MM.1S (cell line): ENCODE data around the gene DTNB.

Experiments
- DNase-seq: peaks from one replicate; pipeline ENCODE4 v3.0.0-alpha.2; 2015
- H2AFZ ChIP-seq: fragments of 300-600 bp; sonication (generic); 2 replicates; pipeline ENCODE4 v1.6.0; 2016; ENCODE audit warnings: antibody characterized with exemption, low read length
- H3F3A ChIP-seq: fragments of 300-600 bp; sonication (generic); 2 replicates; pipeline ENCODE4 v1.6.1; 2016; ENCODE audit warnings: mild to moderate bottlenecking, antibody characterized with exemption, low read length, moderate library complexity, mixed read lengths; ENCODE audit not compliant: insufficient read depth
- H3K27ac ChIP-seq: fragments of 300-600 bp; sonication (generic); 2 replicates; pipeline ENCODE4 v1.5.1; 2016; ENCODE audit warnings: mild to moderate bottlenecking, low read length
- H3K27me3 ChIP-seq: fragments of 300-600 bp; sonication (generic); replicated peaks from 2 replicates; pipeline ENCODE4 v1.6.0; 2016; ENCODE audit warnings: low read length; ENCODE audit not compliant: insufficient read depth
- H3K36me3 ChIP-seq: fragments of 300-600 bp; sonication (generic); replicated peaks from 2 replicates; pipeline ENCODE4 v1.6.1; 2016; ENCODE audit warnings: mild to moderate bottlenecking, low read length, mixed read lengths; ENCODE audit not compliant: insufficient read depth
- H3K4me1 ChIP-seq: fragments of 300-600 bp; sonication (generic); 2 replicates; pipeline ENCODE4 v1.6.1; 2016; ENCODE audit warnings: low read length, mixed read lengths
- H3K4me2 ChIP-seq: fragments of 300-600 bp; sonication (generic); 2 replicates; pipeline ENCODE4 v1.6.0; 2016; ENCODE audit warnings: low read depth, low read length
- H3K4me3 ChIP-seq: fragments of 300-600 bp; sonication (generic); 2 replicates; pipeline ENCODE4 v1.5.1; 2016; ENCODE audit warnings: low read length, mixed read lengths
- H3K79me2 ChIP-seq: fragments of 300-600 bp; sonication (generic); 2 replicates; pipeline ENCODE4 v1.6.1; 2016; ENCODE audit warnings: mixed run types, low read length, mixed read lengths
- H3K9ac ChIP-seq: fragments of 300-600 bp; sonication (generic); 2 replicates; pipeline ENCODE4 v1.6.1; 2016; ENCODE audit warnings: low read length, mixed read lengths
- H3K9me2 ChIP-seq: fragments of 300-600 bp; sonication (generic); replicated peaks from 2 replicates; pipeline ENCODE4 v1.6.1; 2016; ENCODE audit warnings: mild to moderate bottlenecking, low read length, mixed read lengths; ENCODE audit not compliant: insufficient read depth
- H3K9me3 ChIP-seq: fragments of 300-600 bp; sonication (generic); replicated peaks from 2 replicates; pipeline ENCODE4 v1.6.1; 2016; ENCODE audit warnings: mild to moderate bottlenecking, low read length, mixed read lengths; ENCODE audit not compliant: insufficient read depth
- H4K20me1 ChIP-seq: fragments of 300-600 bp; sonication (generic); 2 replicates; pipeline ENCODE4 v1.6.1; 2016; ENCODE audit warnings: mild to moderate bottlenecking, low read length, moderate library complexity, mixed read lengths; ENCODE audit not compliant: insufficient read depth
- EZH2 ChIP-seq: fragments of 300-600 bp; sonication (generic); optimal IDR thresholded peaks from 2 replicates; pipeline ENCODE3; 2017; ENCODE audit warnings: low read depth, mild to moderate bottlenecking, antibody characterized with exemption, low read length, mixed read lengths
- EZH2phosphoT487 ChIP-seq: fragments of 300-600 bp; sonication (generic); IDR thresholded peaks from 2 replicates; pipeline ENCODE4 v1.6.1; 2018; ENCODE audit warnings: antibody characterized with exemption, low read length
- TF ChIP-seq, protein P1 (sequence below): fragments of 300-600 bp; sonication (generic); IDR thresholded peaks from 2 replicates; pipeline ENCODE4 v1.5.1; 2016; ENCODE audit warnings: antibody characterized with exemption, low read length, mixed read lengths

The DTNB gene

DNA sequence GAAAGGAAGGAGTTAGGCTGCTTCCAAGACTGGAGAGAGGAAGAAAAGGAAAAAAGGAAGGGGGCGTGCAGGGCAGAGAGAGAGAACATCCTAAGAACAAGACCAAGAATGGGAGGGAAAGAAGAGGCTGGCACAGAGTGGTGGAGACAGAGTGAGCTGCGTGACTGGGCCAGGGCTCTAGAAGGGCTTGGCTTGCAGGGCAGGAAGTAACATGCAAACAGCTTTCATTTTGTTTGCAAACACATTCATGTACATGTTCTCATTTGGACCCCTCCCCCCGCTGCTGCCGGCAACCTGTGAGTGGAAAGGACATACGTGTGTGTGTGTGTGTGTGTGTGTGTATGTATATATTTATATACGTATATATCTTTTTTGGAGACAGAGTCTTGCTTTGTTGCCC is 284.9 kb downstream of the DTNB start:
- Histone ChIP-seq H3K79me2 (no peaks in the 10 kb centered on the region), H4K20me1 (no peaks in the 10 kb centered on the region), H3K27me3 (no peaks in the 10 kb centered on the region), H3K4me2 (no peak overlapping the region), H2AFZ (no peak overlapping the region), H3K9me2 (no peaks in the 10 kb centered on the region), H3K9me3 (no peaks in the 10 kb centered on the region), H3K36me3 (no peaks in the 10 kb centered on the region), H3K9ac (no peak overlapping the region), H3K4me3 (no peak overlapping the region), H3K4me1 (no peaks in the 10 kb centered on the region), H3F3A (no peaks in the 10 kb centered on the region), H3K27ac (no peak overlapping the region)
- TF ChIP-seq EZH2 = no peak
- TF ChIP-seq EZH2phosphoT487 = no peak
- TF ChIP-seq, protein P1, sequence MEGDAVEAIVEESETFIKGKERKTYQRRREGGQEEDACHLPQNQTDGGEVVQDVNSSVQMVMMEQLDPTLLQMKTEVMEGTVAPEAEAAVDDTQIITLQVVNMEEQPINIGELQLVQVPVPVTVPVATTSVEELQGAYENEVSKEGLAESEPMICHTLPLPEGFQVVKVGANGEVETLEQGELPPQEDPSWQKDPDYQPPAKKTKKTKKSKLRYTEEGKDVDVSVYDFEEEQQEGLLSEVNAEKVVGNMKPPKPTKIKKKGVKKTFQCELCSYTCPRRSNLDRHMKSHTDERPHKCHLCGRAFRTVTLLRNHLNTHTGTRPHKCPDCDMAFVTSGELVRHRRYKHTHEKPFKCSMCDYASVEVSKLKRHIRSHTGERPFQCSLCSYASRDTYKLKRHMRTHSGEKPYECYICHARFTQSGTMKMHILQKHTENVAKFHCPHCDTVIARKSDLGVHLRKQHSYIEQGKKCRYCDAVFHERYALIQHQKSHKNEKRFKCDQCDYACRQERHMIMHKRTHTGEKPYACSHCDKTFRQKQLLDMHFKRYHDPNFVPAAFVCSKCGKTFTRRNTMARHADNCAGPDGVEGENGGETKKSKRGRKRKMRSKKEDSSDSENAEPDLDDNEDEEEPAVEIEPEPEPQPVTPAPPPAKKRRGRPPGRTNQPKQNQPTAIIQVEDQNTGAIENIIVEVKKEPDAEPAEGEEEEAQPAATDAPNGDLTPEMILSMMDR = no peak
- DNase-seq = no peak

DNA sequence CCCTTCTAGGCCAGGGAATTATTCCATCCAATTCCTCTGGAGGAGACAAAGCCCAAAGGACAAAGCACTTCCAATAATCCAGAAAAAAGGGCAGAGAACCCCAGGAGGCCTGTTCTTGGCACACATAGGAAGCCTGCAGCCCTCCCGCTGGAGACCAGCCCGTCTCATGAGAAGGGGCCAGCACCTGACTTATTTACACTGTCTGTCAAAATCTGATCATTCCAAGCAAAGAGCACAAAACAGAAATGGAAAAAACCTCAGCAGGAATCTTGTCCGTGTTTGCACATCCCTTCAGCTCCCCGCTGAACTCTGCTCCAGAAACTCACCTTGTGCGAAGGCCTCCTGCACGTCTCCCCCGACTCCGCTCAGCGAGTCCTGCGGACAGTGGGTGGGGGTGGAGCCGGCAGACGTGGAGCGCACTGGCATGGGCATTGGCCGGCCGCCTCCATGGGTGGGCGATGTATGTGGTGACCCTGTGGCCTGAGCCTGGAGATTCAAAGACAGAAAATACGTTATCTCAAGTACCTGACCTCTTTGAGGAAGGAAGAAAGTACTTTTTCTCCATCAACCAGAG is 285.4 kb downstream of the DTNB start:
- Histone ChIP-seq H3K36me3 (no peaks in the 10 kb centered on the region), H3K27me3 (no peaks in the 10 kb centered on the region), H3K9me3 (no peaks in the 10 kb centered on the region), H3K79me2 (no peaks in the 10 kb centered on the region), H3F3A (no peaks in the 10 kb centered on the region), H2AFZ (no peak overlapping the region), H4K20me1 (no peaks in the 10 kb centered on the region), H3K27ac (no peak overlapping the region), H3K4me2 (no peak overlapping the region), H3K4me3 (no peak overlapping the region), H3K4me1 (no peaks in the 10 kb centered on the region), H3K9me2 (no peaks in the 10 kb centered on the region), H3K9ac (no peak overlapping the region)
- TF ChIP-seq EZH2 (no peak), EZH2phosphoT487 (no peak)
- TF ChIP-seq, protein P1 = no peak
- no peak for DNase-seq

DNA sequence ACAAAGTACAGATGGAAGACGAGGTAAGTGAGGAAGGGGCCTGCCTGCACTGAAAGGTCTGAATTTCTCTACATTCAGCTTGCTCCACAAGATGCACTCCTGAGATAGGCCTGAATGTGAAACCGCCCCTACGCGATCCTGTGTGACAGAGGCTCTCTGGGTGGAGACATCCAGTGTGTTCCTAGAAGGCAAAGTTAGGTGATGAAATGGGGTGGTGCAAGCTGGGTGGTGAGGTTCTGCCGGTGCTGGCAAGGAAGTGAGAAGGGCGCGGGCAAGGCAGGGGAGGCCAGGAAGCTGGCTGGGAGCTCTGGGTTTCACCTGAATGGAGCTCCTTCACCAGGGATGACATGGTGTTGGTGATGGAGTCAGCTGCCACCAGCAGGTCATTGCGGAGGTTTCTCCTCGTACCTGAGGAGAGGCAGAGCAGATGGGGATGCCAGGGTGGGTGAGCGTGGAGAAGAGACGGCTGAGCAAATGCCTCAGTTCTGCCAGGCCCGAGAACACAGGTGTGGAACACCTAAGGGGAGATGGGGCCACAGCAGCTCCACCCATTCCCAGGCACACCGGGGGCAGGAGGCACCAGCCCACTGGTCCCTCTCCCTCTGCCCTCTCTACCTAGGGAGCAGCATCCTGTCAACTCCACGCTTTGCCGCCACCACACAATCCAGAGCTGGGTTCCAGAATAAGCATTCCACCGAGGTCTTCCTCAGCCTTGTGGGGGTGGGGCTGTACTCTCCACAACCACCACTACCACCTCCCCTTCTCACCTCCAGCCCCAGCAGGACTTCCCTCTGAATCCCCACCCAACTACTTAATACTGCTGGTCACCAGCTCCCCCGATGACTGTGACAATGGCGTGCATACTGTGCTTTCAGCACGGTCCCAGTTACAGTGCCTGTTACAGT is 286.2 kb downstream of the DTNB start:
- Histone ChIP-seq H3F3A (no peaks in the 10 kb centered on the region), H3K9ac (no peak overlapping the region), H3K36me3 (no peaks in the 10 kb centered on the region), H3K9me3 (no peaks in the 10 kb centered on the region), H3K4me2 (no peak overlapping the region), H3K4me3 (no peak overlapping the region), H4K20me1 (no peaks in the 10 kb centered on the region), H3K4me1 (no peaks in the 10 kb centered on the region), H3K79me2 (no peaks in the 10 kb centered on the region), H3K9me2 (no peaks in the 10 kb centered on the region), H3K27ac (no peak overlapping the region), H3K27me3 (no peaks in the 10 kb centered on the region), H2AFZ (no peak overlapping the region)
- no peak for DNase-seq
- TF ChIP-seq, protein P1 = no peak
- TF ChIP-seq EZH2phosphoT487 (no peak), EZH2 (no peak)
